NCI-H524 (cell line): Measurements from ENCODE around the gene PTPRT.
A peak's percentile ranks its signal among the peaks of the same experiment; 100 is the strongest.

Source experiments
- DNase-seq, 2 experiments: peaks; one replicate each; lab custom pipeline; 2025; lab: John Stamatoyannopoulos, UW

PTPRT gene

GRCh38 chr20:42549496-42549895 lies 640.2 kb downstream of the PTPRT start:
- DNase-seq, result peak in 1 of 2 experiments; percentile 11

- no peak for DNase-seq
Observed at GRCh38 chr20:42544926-42545325, 644.8 kb downstream of the PTPRT start.

GRCh38 chr20:42532831-42533230 lies 656.9 kb downstream of the PTPRT start:
- DNase-seq, result no peak

GRCh38 chr20:42531508-42531961 lies 658.2 kb downstream of the PTPRT start:
- DNase-seq, result no peak

- peak; percentile 40 to 63 for DNase-seq
Observed at GRCh38 chr20:42530855-42531448, 658.8 kb downstream of the PTPRT start.

- DNase-seq, result no peak
Observed at GRCh38 chr20:42530191-42530590, 659.5 kb downstream of the PTPRT start.

GRCh38 chr20:42524058-42524457 lies 665.6 kb downstream of the PTPRT start:
- no peak for DNase-seq

GRCh38 chr20:42516692-42517091 lies 673.0 kb downstream of the PTPRT start:
- DNase-seq, result no peak

- DNase-seq, result peak in 1 of 2 experiments; percentile 10
Observed at GRCh38 chr20:42510686-42511085, 679.0 kb downstream of the PTPRT start.

- DNase-seq, result no peak
Observed at GRCh38 chr20:42507874-42508273, 681.8 kb downstream of the PTPRT start.

GRCh38 chr20:42506397-42506796 lies 683.3 kb downstream of the PTPRT start:
- no peak for DNase-seq

GRCh38 chr20:42502591-42502990 lies 687.1 kb downstream of the PTPRT start:
- DNase-seq, result no peak

- DNase-seq, result no peak
Observed at GRCh38 chr20:42496595-42496994, 693.1 kb downstream of the PTPRT start.

- DNase-seq, result no peak
Observed at GRCh38 chr20:42494290-42494689, 695.4 kb downstream of the PTPRT start.

- no peak for DNase-seq
Observed at GRCh38 chr20:42493001-42493400, 696.7 kb downstream of the PTPRT start.

GRCh38 chr20:42492290-42492689 lies 697.4 kb downstream of the PTPRT start:
- DNase-seq, result no peak

- no peak for DNase-seq
Observed at GRCh38 chr20:42485556-42485955, 704.1 kb downstream of the PTPRT start.

- DNase-seq, result no peak
Observed at GRCh38 chr20:42484790-42485375, 704.8 kb downstream of the PTPRT start.

GRCh38 chr20:42484335-42484734 lies 705.4 kb downstream of the PTPRT start:
- DNase-seq, result no peak

GRCh38 chr20:42483730-42484303 lies 705.9 kb downstream of the PTPRT start:
- peak in 1 of 2 experiments; percentile 50 for DNase-seq

- DNase-seq, result no peak
Observed at GRCh38 chr20:42482808-42483207, 706.9 kb downstream of the PTPRT start.

- DNase-seq, result no peak
Observed at GRCh38 chr20:42475773-42476172, 713.9 kb downstream of the PTPRT start.

GRCh38 chr20:42474646-42475045 lies 715.1 kb downstream of the PTPRT start:
- DNase-seq, result no peak

- no peak for DNase-seq
Observed at GRCh38 chr20:42472198-42472597, 717.5 kb downstream of the PTPRT start.
